ENCODE data around the gene LZTFL1.

DNA sequence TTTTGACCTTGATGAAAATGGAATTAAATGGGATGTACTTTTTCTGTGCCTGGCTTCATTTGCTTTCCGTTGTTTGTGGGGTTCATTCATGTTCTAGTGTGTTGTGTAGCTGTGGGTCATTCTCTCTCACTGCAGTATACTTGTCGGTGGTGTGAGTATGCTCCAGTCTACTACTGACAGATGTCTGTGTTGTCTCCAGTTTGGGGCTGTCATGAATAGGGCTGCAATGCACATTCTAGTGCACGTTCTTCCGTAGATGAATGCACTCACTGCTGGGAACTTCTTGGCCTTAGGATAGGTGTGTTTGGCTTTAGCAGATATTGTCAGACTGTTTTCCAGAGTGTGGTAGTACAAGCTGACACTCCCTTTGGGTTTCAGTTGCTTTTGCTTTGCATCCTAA lies 43.9 kb downstream of the LZTFL1 start:
- TF ChIP-seq, protein P1, sequence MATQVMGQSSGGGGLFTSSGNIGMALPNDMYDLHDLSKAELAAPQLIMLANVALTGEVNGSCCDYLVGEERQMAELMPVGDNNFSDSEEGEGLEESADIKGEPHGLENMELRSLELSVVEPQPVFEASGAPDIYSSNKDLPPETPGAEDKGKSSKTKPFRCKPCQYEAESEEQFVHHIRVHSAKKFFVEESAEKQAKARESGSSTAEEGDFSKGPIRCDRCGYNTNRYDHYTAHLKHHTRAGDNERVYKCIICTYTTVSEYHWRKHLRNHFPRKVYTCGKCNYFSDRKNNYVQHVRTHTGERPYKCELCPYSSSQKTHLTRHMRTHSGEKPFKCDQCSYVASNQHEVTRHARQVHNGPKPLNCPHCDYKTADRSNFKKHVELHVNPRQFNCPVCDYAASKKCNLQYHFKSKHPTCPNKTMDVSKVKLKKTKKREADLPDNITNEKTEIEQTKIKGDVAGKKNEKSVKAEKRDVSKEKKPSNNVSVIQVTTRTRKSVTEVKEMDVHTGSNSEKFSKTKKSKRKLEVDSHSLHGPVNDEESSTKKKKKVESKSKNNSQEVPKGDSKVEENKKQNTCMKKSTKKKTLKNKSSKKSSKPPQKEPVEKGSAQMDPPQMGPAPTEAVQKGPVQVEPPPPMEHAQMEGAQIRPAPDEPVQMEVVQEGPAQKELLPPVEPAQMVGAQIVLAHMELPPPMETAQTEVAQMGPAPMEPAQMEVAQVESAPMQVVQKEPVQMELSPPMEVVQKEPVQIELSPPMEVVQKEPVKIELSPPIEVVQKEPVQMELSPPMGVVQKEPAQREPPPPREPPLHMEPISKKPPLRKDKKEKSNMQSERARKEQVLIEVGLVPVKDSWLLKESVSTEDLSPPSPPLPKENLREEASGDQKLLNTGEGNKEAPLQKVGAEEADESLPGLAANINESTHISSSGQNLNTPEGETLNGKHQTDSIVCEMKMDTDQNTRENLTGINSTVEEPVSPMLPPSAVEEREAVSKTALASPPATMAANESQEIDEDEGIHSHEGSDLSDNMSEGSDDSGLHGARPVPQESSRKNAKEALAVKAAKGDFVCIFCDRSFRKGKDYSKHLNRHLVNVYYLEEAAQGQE (IDR thresholded peaks at IDR 0.05; ENCODE audit: low read depth): no peak
- TF ChIP-seq CEBPB (IDR thresholded peaks at IDR 0.05): no peak
- TF ChIP-seq EP300 (IDR thresholded peaks at IDR 0.05; ENCODE audit: borderline replicate concordance): no peak
- TF ChIP-seq RAD21 (IDR thresholded peaks at IDR 0.05; ENCODE audit: low read depth): no peak
- no peak for TF ChIP-seq TAF1 (IDR thresholded peaks at IDR 0.05; ENCODE audit: low read depth)
- no peak for TF ChIP-seq CREB1 (IDR thresholded peaks at IDR 0.05; ENCODE audit: low read depth)
- TF ChIP-seq, protein P2, sequence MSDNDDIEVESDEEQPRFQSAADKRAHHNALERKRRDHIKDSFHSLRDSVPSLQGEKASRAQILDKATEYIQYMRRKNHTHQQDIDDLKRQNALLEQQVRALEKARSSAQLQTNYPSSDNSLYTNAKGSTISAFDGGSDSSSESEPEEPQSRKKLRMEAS (IDR thresholded peaks at IDR 0.05): no peak
- TF ChIP-seq EGR1 (IDR thresholded peaks at IDR 0.05): no peak
- TF ChIP-seq YY1 (IDR thresholded peaks at IDR 0.05; ENCODE audit: low read depth): no peak
